Cortex of kidney (tissue), 1 donor: ENCODE measurements around the gene SUGP2.
"Not testable (repeated sequence)": the region's sequence is repeated elsewhere in the genome, so short reads cannot be mapped to it uniquely, and the experiment has no call there.

Source experiments
- DNase-seq: peaks from one replicate; lab custom pipeline; 2025; lab: John Stamatoyannopoulos, UW

The SUGP2 gene

DNA sequence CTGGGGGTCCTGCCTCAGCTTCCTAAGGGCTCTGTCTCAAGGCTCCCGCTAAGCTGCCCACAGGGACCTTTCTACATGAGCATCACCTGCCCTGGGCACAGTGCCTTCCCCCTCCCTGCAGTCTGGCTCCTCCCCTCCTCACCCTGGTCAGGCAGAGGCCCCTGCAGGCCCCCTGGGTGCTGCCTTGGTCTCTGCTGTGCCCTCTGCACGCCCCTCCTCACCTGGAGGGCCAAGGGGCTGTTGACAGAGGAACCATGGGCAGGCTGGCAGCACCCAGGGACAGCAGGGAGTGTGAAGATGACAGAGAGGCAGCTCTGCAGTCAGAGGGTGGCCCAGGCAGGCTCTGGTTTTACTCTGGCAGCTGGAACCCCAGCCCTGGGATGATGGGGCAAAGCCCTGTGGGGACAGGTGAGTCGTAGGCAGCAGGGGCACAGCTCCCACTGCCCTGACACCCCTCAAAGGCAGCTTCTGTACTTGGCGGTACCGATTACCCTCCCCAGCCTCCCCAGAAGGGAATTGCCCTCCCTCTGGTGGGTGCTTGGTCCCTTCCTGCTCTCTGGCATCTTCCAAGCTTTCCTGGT, 43.1 kb downstream of the SUGP2 start:
- DNase-seq, result no peak

- DNase-seq, result no peak
These were observed 44.0 kb downstream of the SUGP2 start for GRCh38 chr19:18989316-18989715.

DNA sequence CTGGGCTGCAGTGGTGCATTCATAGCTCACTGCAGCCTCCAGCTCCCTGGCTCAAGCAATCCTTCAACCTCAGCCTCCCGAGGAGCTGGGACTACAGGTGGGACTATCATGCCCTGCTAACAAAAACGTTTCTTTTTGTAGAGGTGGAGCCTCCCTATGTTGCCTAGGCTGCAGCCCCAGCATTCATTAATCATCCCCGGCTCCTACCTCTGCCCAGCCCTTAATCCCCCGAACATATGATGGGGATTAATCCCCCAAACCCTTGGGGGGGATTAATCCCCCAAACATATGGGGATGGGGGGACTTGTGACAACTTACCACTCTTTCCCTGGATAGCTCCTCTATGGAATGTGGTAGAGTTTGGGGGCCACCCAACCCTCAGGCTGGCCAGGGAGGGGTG, 45.9 kb downstream of the SUGP2 start:
- DNase-seq, result no peak

- no peak for DNase-seq
These were observed 48.1 kb downstream of the SUGP2 start for GRCh38 chr19:18985257-18985656.

- DNase-seq, result no peak
These were observed 49.1 kb downstream of the SUGP2 start for GRCh38 chr19:18984251-18984650.

- no peak for DNase-seq
These were observed 50.6 kb downstream of the SUGP2 start for GRCh38 chr19:18982669-18983068.

- DNase-seq, result no peak
These were observed 52.8 kb downstream of the SUGP2 start for GRCh38 chr19:18980432-18981020.

DNA sequence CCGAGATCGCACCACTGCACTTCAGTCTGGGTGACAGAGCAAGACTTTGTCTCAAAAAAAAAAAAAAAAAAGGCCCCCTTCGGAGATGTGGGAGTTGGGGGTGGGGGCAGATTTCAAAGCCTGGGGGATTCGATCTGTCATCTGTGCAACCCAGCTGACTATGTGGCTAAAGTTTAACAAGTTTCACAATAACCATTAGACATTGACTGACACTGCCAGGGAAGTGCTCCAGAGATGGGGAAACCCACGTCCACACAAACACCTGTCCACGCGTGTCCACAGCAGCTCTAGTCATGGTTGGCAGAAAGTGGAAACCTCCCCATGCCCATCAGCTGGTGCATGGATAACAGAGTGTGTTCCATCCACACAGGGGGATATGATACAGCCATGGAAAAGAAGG, 54.7 kb downstream of the SUGP2 start:
- no peak for DNase-seq

- DNase-seq, result no peak
These were observed 57.4 kb downstream of the SUGP2 start for GRCh38 chr19:18975869-18976268.

GRCh38 chr19:18975011-18975410, 58.3 kb downstream of the SUGP2 start:
- no peak for DNase-seq

DNA sequence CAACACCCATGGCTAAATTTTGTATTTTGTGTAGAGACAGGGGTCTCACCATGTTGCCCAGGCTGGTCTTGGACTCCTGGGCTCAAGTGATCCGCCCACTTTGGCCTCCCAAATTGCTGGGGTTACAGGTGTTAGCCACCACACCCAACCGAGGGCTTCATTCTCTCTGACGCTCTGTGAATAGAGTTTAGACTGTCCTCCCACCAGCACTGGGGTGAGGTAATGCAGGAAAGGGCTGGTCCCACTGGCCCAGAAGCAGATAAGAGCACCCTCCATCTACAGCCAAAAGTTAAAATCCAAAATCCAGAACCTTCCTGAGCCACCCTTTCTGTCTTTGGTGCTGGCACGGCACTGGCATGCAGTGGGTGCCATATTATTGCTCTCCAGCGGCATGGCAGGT, 60.5 kb downstream of the SUGP2 start:
- DNase-seq, result no peak

- no peak for DNase-seq
These were observed 61.0 kb downstream of the SUGP2 start for GRCh38 chr19:18972301-18972811.

DNA sequence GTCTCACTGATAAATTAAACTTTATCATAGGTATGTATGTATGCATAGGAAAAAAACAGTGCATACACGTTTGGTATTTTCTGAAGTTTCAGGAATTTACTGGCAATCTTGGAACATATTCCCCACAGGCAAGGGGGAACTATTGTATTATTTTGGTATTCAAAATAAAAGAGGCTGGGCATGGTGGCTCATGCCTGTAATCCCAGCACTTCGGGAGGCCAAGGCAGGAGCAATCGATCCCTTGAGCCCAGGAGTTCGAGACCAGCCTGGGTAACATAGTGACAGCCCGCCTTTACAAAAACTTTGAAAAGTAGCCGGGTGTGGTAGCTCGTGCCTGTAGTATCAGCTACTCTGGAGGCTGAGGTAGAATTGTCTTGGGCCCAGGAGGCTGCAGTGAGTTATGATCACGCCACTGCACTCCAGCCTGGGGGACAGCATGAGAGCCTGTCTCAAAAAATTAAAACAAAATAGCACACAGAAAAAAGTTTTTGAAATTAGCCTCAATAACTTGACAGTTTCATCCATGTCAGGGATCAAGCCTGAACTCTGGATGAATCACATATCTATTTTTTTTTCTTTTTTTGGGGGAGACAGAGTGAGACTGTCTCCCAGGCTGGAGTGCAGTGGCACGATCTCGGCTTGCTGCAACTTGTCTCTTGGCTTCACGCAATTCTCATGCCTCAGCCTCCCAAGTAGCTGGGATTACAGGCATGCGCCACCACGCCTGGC, 63.2 kb downstream of the SUGP2 start:
- DNase-seq, result no peak

- DNase-seq, result no peak
These were observed 65.8 kb downstream of the SUGP2 start for GRCh38 chr19:18967358-18968146.

DNA sequence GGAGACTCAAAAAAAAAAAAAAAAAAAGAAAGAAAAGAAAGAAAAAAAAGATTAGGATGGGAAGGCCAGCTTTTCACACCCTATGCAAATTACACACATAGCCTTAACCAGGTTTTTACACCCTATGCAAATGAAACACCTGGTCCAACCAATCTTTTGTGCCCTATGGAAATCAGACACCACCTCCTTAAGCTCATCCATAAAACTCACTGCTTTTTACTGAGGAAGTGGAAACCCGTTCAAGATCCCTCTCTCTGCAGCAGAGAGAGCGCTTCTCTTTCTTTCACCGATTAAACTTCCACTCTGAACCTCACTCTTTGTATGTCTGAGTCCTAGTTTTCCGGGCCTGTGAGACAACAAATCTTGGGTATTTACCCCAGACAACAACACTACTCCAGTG, 67.0 kb downstream of the SUGP2 start:
- no peak for DNase-seq

GRCh38 chr19:18964121-18964520, 69.2 kb downstream of the SUGP2 start:
- no peak for DNase-seq

DNA sequence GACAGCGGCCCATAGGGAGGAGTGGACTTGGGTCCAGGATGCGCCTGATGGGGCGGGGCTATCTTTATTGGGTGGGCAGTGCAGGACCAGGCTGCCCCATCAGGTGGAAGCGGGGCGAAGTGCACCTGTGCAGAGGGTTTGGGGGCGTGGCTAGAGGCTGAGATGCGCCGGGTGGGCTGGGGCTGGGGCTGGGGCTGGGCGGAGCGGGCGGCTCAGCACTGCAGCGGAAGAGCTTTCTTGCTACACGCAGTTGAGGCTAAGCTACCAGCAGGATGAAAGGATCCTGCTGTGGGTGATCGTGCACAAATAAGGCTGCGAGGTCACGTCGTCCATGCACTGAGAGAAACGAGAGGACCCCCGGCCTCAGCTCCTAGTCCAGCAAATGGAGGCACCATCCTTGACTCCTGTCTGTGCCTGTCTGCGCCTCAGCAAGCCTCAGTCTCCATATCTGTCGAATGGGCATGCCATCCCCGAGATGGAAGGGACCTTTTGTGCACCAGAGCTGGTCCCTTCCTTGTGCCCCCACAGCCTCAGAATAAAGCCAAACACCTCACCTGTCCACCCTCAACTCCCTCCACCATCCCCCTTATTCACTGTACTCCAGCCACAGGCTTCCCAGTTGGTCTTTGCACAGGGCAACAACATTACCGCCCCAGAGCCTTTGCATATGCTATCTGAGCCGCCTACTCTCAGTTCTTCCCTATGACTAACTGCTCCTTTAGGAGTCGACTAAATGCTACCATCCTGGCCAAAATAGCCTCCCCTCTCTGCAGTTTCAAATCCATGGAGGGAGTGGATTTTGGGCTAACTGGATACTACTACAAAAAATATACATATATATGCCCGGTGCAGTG, 71.3 kb downstream of the SUGP2 start:
- DNase-seq, result no peak

DNA sequence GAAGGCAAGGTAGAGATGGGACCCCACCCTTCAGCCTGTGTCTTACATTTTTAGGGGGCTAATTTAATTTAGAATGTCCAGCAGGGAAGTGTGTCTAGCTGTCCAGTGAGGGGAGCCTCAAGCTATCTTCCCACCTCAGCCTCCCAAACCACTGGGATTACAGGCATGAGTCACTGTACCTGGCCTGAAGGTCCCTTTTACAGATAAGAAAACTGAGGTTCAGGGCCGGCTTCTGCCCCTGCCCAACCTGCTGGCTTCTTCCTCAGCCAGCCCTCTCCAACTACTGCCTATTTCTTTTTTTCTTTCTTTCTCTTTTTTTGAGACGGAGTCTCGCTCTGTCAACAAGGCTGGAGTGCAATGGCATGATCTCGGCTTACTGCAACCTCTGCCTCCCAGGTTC, 72.9 kb downstream of the SUGP2 start:
- DNase-seq, result no peak

- no peak for DNase-seq
These were observed 78.3 kb downstream of the SUGP2 start for GRCh38 chr19:18955042-18955441.

- no peak for DNase-seq
These were observed 79.2 kb downstream of the SUGP2 start for GRCh38 chr19:18954094-18954493.

- DNase-seq, result not testable (repeated sequence)
These were observed 80.8 kb downstream of the SUGP2 start for GRCh38 chr19:18952364-18953003.
